HT1080 (cell line): ENCODE data around the gene MEIOSIN. TPM values are rescaled to one million over a fixed set of nuclear protein-coding genes. Genes with fewer than 3 reads are reported as not detected.
"Not testable (repeated sequence)": the region's sequence is repeated elsewhere in the genome, so short reads cannot be mapped to it uniquely, and the experiment has no call there.

ENCODE experiments used
- DNase-seq: peaks from one replicate; pipeline ENCODE4 v3.0.0-alpha.2; 2015; ENCODE audit warnings: low read depth
- polyA plus RNA-seq, 2 experiments: library from polyadenylated mRNA; depleted of rRNA; stranded (reverse); fragments of >200 nt; gene quantifications; 2 replicates each; pipeline ENCODE4 v1.2.3, GENCODE V29; 2015
- total RNA-seq: library from RNA; depleted of rRNA; stranded (reverse); fragments of >200 nt; shearing (Covaris generic); gene quantifications from 2 replicates; pipeline ENCODE4 v1.2.3, GENCODE V29; 2014; rRNA removed

MEIOSIN gene
- total RNA-seq: 0.07 and 0.37 TPM in 2 replicates
- 0.81 and 0.95 TPM in 2 replicates for polyA plus RNA-seq (2015; cell fraction: cytosol; rRNA removed)
- 1.00 and 1.4 TPM in 2 replicates for polyA plus RNA-seq (2015; cell fraction: nucleus; rRNA removed)

- no peak for DNase-seq
These were observed at the start of gene MEIOSIN for GRCh38 chr19:45733160-45733810. TSS of gene MEIOSIN (plus strand) at chr19:45733439. CDS start at chr19:45735377, 1,938 bp downstream.

- DNase-seq: not testable (repeated sequence)
These were observed 48.2 kb upstream of the MEIOSIN start for GRCh38 chr19:45685045-45685444.

- no peak for DNase-seq
These were observed 45.6 kb upstream of the MEIOSIN start for GRCh38 chr19:45687599-45687998.

- DNase-seq: peak; percentile 92
These were observed 41.6 kb upstream of the MEIOSIN start, which contains the start of gene SNRPD2 for GRCh38 chr19:45691516-45692186. TSS of gene SNRPD2 (minus strand) at chr19:45691953. CDS start at chr19:45691888, 65 bp downstream.

GRCh38 chr19:45692187-45693105 lies 40.8 kb upstream of the MEIOSIN start, which contains the start of gene QPCTL:
TSS of gene QPCTL (plus strand) at chr19:45692666. CDS start at chr19:45692704, 38 bp downstream.
- peak; percentile 100 for DNase-seq

- DNase-seq: peak; percentile 59
These were observed 40.0 kb upstream of the MEIOSIN start for GRCh38 chr19:45693106-45693788.

GRCh38 chr19:45701676-45702075 lies 31.6 kb upstream of the MEIOSIN start:
- DNase-seq: no peak

GRCh38 chr19:45705115-45705514 lies 28.1 kb upstream of the MEIOSIN start:
- no peak for DNase-seq

GRCh38 chr19:45705710-45706415 lies 27.4 kb upstream of the MEIOSIN start:
- no peak for DNase-seq

GRCh38 chr19:45710356-45711130 lies 22.7 kb upstream of the MEIOSIN start:
- no peak for DNase-seq

GRCh38 chr19:45711851-45712698 lies 21.2 kb upstream of the MEIOSIN start:
- no peak for DNase-seq

GRCh38 chr19:45712699-45713067 lies 20.6 kb upstream of the MEIOSIN start:
- no peak for DNase-seq

- DNase-seq: no peak
These were observed 20.1 kb upstream of the MEIOSIN start for GRCh38 chr19:45713141-45713540.

- no peak for DNase-seq
These were observed 18.1 kb upstream of the MEIOSIN start for GRCh38 chr19:45715139-45715538.

- DNase-seq: peak; percentile 17
These were observed 16.7 kb upstream of the MEIOSIN start for GRCh38 chr19:45716359-45717130.

- DNase-seq: peak; percentile 99
These were observed 15.9 kb upstream of the MEIOSIN start for GRCh38 chr19:45717131-45717982.
